NCI-H2196 treated with DMSO at 0.1 percent for 48 hours (cell line): ENCODE data around the gene SLC1A7.

ENCODE experiments used
- DNase-seq: peaks from one replicate; lab custom pipeline; 2025; ENCODE audit not compliant: unreplicated experiment; lab: John Stamatoyannopoulos, UW

The SLC1A7 gene

GRCh38 chr1:53091841-53092645 is 50.4 kb downstream of the SLC1A7 start:
- no peak for DNase-seq

DNA sequence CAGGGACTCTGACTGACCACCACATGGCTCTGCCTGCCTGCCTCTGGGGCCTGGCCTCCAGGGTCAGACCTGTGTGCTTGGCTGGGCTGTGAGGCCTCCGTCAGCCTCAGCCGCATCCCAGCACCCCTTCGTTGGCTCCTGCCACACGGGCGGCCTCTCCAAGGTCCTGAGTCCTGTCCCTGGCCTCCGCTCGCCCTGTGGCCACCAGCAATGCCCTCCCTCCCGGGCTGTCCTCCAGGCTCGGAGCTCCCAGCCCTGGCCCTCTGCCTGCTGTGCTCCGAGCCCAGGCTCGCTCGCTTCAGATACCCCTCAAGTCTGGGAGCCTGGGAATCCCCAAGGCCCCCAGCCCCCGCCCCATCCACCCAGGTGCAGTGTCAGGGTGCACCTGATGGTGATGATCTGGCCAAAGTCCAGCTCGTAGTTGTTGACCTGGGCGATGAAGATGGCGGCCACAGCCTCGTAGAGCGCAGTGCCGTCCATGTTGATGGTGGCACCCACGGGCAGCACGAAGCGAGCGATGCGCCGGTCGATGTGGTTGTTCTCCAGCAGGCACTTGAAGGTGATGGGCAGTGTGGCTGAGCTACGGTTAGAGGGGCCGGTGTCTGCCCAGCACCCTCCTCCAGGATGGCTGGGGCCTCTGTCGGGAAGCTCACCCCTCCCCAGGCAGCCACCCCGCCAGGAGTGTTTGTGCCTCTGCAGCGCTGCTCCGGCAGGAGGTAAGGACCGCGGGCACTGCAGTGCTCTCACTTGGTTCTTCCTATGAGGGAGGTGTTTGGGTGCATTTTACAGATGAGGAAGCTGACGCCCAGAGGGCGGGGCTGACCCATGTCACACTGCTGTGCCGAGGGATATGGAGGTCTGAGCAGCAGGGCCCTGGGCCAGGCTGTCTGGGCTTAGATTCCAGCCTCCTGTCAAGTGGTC is 52.0 kb downstream of the SLC1A7 start:
- no peak for DNase-seq

- DNase-seq = no peak
These were observed 52.8 kb downstream of the SLC1A7 start for GRCh38 chr1:53089478-53090226.

DNA sequence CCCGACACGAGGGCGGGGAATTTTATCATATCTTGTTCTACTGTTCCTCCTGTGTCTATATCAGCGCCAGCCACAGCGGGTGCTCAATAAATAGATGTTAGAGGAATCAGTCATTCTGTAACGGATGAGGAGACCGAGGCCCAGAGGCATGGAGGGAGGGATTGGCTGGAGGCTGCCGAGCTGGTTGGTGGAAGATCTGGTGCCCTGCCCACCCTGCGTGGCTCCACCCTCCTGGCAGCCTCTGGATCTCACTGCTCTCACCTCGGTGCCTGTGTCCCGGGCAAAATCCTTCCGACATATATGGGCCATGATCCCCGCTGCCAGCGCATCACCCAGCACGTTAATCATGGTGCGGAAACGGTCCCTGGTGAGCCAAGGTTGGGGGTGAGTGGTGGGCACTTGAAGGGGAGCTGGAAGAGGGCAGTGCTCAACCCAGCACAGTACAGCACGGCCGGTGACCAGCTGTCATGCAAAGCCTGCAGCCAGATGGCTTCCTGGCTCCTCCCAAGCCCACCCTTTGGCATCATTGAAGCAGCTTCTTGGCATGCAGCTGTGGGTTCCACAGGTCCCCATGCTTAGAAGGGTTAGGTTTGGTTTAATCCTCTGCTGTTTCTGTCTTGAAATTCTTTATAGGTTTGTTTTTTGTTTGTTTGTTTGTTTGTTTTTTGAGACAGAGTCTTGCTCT is 53.7 kb downstream of the SLC1A7 start:
- DNase-seq = no peak

GRCh38 chr1:53087332-53088285 is 54.8 kb downstream of the SLC1A7 start:
- DNase-seq = no peak

DNA sequence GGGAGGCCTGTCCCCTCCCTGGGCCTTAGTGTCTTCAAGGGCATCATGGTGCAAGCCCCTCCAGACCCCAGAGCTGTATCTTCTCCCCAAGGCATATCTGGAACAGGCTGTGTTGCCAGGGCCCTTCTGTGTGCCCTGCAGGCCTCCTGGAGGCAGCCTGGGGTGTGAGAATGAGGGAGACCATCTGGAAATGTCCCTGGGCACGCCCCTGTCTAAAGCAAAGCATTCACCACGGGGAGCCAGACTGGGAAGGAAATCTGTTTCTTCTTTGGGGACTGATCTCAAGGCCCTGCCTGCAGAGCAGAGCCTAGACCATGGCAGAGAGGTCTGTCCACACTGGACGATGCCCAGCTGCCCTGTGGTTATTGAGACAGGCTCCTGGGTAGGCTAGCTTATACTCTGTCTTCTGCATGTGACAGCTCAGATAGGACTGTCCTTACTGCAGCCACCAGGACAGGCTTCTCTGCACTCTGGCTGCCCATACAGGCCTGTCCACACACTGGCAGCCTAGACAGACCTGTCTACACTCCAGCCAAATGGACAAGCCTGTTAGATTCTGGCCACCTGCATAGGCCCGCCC is 55.9 kb downstream of the SLC1A7 start:
- DNase-seq = no peak

GRCh38 chr1:53085405-53085804 is 57.0 kb downstream of the SLC1A7 start:
- DNase-seq = no peak

- DNase-seq = no peak
These were observed 57.9 kb downstream of the SLC1A7 start for GRCh38 chr1:53084589-53084971.

DNA sequence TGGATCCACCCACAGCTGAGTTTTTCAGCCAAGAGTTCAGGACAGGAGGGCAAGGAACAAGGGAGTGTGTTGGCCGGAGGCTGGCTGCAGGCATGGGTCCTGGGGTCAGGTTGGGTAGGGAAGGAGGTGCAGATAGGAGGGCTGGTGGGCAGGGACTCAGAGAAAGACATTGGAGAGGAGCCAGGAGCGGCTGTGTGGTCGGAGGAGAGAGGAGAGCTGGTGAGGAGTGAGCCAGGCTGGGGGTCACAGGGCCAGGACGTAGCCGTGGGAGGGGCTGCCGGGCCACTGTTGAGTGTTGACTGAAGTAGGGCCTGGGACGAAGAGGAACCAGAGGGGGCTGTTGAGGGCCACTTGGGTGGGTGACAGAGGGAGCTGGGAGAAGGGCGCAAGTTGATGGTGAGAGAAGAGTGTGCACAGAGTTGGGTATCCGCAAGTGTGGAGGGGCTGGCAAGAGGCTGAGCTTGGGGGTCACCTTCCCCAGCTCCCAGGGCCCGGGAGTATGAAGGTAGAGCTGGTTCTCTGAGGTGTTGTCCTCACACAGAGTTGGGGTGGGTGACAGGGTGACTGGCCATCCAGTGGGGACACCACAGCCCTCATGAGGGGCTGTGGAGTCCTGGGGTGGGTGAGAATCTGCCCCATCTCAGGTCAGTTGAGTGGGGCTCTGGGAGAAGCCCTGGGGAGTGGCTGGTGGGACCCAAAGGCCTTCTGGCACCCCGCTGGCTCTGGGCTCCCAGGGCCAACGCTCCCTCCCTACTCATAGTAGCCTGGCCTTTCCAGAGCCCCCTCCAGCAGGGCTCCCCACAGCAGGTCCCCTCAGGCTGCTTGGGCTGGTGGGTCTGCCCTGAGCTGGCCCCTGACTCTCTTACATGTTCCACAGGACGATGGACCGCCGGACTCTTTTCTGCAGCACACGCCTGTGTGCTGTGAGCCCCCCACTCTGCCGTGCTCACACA is 58.5 kb downstream of the SLC1A7 start:
- DNase-seq = no peak

- no peak for DNase-seq
These were observed 59.5 kb downstream of the SLC1A7 start for GRCh38 chr1:53082826-53083455.

- DNase-seq = no peak
These were observed 60.9 kb downstream of the SLC1A7 start for GRCh38 chr1:53081384-53082066.

DNA sequence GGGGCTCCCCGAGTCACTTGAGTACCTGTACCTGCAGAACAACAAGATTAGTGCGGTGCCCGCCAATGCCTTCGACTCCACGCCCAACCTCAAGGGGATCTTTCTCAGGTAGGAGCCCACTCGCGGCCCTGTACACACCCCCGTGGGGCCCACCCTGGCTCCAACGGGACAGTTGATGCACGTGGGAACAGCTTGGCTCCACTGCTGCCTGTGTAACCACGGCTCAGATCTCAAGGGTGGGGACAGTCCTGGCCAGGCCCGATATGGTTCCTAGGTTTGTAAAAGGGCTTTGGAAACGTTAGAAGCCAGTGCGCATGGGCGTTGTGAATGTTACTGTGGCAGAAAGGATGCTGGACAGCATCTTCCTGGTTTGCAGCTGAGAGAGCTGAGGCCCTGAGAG is 61.7 kb downstream of the SLC1A7 start:
- no peak for DNase-seq

GRCh38 chr1:53080041-53080440 is 62.4 kb downstream of the SLC1A7 start:
- no peak for DNase-seq

DNA sequence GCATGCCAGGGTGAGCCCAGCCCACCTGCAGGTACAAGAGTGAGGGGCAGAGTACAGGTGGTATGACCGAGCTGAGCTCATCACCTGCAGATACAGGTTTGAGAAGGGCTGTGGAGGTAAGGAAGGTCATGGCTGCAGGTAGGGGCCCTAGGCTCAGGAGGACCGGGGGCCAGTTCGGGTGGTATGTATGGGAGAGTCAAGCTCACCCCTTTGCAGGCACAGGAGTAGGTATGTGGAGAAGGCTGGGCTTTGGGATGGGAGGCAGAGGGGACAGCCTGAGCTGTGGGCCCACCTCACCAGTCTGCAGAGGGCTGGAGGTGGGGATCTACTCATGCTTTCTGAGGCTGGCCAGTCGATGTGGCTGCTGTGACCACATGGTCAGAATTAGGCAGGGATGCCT is 63.2 kb downstream of the SLC1A7 start:
- DNase-seq = no peak

GRCh38 chr1:53078333-53079101 is 63.9 kb downstream of the SLC1A7 start:
- DNase-seq = no peak

- no peak for DNase-seq
These were observed 64.9 kb downstream of the SLC1A7 start for GRCh38 chr1:53077599-53077965.
